ENCODE data around the gene EIF2B2.
"Not testable (repeated sequence)": the region's sequence is repeated elsewhere in the genome, so short reads cannot be mapped to it uniquely, and the experiment has no call there.

Gene EIF2B2

DNA sequence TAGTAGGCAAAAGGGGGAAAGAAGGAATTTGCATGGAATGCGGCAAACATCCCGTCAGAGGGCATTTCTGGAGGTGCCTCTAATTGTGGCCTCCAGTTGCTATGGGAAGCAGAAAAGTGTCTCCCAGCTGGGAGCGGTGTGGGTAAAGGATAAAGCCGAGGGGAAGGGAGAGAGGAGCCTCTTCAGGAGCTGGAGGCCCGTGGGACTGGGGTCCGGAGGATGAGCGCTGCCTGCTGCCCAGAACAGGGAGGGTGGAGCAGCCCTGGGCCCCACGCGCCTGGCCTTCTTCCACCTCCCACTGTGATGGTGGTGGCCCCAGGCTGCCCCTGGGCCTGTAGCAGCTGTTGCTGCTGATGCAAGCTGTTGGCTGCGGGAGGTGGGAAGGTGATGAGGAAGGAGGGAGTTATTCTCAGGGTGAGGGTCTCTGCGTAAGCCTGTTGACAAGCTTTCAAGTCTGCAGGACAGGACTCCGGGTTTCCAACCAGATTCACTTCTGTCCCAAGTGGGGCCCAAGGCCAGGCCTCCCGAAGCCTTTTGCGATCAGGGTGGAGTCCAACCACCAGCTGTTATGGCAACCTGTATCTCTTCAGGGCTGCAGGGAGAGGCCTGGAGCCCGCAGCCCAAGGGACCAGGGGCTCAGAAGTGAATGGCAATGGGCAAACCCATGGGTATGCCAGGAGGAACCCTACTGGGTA is 28.2 kb upstream of the EIF2B2 start:
- DNase-seq (ENCODE audit: low read depth) = no peak

DNA sequence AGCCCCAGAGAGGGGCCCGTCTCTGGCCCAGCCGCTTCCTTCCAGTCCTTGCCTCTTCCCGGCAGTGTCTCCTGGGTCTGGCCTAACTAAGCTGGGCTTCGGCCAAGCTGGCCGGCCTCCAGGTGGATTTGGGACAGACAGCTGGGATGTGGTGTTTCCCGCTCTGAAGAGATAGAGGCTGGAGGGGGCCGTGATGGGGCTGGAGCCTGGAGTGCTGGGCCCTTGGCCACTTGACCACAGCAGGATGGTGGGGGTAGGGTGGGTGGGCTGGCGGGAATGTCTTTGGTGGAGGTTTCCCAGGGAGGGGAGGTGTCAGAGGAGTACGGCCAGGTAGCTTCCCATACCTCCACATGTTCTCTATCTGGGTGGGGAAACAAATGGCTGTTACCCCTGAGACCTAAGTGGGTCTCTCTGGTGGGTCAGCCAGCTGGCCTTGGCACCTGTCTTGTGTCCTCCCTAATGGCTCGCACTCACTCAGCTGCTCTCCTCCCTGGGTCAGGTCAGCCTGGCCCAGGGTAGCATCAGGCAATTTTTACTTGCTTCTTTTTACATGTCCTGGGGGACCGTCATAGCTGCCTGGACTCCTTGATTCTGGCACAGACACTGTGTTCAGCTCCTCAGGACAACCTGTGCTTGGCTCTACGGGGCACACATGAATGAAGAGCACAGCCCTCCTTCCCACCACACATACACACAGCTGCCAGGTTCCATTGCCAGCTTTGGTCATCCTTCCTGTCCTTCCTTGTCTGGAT is 27.5 kb upstream of the EIF2B2 start:
- no peak for DNase-seq (ENCODE audit: low read depth)

DNA sequence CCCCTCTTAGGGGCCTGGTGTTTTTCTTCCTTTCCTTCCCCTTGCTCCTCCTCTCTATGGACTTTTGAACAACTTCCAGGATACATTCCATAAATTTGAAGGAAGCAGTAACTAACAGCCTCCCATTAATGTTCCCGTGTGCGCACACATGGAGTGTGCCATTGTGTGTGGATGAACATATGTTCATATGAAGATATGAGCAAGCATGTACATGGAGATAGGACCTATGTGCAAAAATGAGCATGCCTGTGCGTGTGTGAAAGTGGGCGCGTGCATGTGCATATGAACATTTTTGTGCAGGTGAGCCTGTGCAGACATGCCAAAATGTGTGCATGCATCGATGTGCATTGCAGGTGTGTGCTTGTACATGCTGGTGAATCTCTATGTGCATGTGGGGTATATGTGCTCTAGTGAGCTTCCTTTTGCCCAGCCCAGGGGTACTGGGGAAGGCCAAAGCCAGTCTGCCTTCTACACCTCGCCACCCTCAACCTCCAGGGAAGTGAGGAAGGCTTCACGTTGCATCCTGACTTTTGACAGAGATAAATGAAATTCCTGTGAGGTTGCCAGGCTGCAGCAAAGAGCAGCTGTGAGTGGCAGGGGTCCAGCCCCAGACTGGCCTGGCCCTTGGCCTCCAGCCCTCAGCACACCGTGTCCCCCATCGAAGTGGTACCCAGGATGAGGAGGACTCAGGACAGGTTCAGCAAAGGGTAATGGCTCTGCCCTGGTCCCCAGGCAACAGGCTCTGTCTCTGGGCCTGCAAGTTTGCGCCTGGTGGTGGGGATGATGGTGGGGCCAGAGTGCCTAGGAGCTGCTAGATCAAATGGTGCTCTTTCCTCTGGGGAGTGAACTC is 26.2 kb upstream of the EIF2B2 start:
- DNase-seq (ENCODE audit: low read depth) = no peak

DNA sequence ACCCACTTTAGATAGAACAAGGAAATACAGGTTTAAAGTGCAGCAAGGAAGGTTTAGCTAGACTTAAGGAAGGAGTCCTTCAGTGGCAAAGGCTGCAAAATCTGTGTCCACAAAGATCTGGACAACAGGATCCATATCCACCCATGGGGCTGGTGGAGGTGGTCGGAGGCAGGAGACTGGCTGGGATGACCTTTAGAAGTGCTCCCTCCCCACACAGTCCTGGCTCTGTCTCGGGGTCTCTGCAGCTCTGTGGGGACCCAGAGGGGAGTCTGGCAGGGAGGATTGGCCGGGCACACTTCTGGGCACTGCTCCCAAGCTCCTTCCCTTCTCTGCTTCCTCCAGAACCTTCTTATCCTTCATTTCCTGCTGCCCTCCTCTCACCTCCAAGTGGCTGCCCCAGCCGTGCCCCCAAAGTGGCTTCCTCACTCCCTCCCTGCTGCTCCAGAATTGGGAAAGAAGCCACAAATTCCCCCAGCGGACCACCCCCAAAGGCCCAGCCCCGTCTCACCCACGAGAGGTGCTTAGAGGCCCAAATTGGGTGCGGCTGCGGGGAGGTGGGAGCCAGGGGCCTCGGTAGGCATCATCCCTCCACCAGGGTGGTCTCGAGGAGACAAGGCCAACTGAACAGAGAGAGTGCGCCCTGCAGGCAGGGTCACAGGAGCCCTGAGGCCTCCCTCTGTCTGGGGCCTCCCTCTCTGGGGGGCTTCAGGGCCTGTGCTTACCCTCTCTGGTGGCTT is 25.4 kb upstream of the EIF2B2 start:
- no peak for DNase-seq (ENCODE audit: low read depth)

DNA sequence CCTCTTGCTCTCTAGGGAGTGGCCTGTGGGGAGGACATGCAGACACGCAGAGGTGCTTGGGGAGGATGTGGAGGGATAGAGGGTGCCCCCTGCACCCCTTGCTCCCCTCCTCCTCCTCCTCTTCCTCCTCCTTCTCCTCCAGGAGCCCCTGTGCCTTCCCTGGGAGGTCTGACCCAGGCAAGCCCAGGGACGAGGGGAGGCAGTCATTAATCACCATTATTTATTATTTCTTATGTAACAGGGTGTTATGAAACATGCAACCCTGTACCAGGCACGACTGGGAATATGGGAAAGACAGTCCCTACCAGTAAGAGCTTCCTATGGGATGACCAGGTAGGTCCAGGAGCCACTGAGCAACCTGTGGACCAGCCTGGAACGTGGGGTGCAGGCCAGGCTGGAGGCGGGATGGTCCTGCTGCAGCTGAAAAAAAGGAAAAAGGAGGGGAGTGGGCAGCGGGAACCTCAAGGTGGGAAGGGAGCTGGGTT is 24.8 kb upstream of the EIF2B2 start:
- no peak for DNase-seq (ENCODE audit: low read depth)

DNA sequence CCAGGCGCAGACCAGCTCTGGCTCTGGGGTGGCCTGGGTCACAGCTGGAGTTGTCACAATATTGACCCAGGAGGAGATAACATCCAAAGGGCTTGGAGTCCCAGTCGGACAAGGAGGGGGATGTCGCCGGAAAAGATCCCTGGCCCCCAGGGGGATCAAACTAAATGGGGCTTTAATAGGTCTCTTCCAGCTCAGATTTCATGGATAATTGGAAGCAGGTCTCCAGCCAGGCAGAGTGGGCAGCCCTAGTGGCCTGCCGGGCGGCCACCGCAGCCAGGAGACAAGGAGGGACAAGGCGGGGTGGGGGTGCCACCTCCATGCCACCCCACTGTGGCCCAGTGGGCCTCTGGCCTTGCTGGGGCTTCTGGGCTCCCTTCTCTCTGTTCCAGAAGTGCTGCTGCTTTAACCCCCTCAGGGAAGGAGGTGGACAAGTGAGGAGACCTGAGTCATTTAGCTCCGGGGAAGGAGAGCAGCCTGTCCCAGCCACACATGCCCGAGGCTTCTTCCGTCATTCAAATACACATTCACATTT is 24.2 kb upstream of the EIF2B2 start:
- no peak for DNase-seq (ENCODE audit: low read depth)

DNA sequence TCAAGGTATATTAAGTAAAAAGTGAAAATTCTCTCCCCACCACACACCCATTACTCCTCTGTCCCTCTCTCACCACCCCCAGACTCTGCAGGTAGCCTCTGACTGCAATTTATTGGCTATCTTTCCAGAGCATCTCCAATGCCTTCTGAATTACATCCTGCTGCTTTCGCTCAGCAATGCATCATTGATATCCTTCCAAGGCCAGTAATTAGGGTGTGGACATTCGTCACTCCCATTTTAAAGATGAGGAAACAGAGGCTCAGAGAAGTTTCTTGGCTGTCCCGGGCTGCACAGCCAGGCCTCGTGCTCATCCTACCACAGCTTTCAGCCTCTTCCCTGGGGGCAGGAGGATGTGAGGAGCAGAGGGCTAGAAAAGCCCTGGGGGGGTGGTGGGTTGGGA is 23.7 kb upstream of the EIF2B2 start:
- DNase-seq (ENCODE audit: low read depth) = no peak

DNA sequence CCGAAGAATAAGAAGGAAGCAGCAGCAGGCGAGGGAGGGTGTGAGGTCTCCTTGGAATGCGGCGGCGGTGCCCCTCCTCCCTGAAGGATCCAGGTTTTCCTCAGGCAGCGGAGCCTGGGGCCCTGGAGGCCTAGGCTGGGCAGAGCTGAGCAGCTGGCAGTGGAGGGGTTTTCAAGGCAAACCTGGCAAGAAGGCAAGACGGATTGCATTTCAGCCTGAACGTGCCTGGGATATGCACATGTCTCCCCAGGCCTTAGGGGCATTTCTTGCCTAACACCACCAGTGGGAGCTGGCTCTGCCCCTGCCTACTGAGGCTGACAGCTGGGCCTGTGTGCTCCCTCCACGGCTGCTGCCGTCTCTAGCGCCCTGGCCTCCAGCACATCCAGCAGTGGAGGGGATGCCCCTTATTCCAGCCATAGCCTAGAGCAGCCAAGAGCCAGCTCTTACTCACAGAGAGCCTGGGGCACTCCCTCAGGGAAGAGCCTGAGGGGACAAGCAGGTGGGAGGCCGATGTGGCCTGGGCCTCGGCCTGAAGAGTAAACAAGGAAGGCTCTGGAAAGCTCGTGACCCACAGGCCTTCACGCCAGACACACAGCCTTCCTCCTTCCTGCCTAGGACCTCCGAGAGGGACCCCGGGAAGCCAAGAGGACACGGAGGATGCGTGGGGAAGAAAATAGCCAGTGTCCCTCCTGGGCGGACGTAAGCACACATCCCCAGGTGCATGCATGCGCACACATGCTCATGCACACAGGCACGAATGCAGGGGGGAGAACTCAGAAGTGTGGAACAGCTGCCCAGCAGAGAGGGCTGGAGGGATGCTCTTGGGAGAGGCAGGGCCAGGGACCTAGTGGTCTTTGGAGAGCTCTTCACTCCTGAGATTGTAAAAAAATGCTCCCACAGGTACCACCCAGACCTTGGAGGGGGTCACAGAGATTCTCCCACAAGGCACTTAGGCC is 23.0 kb upstream of the EIF2B2 start:
- DNase-seq (ENCODE audit: low read depth) = peak; percentile 79

DNA sequence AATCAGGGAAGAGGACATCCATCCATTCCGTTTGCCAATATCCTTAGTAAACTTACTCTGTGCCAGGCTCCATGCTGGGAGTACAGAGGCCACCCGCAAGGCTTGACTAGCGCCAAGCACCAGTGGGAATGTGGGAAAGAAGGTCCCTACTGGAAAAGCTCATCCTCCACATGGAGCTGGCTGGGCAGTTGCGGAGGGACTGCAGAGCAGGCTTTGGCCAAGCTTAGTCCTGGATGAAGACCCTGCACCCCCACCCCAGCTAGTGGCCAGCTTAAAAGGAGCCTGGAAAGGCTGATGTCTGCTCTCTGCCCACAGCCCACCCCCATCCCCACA is 22.4 kb upstream of the EIF2B2 start:
- DNase-seq (ENCODE audit: low read depth) = no peak

DNA sequence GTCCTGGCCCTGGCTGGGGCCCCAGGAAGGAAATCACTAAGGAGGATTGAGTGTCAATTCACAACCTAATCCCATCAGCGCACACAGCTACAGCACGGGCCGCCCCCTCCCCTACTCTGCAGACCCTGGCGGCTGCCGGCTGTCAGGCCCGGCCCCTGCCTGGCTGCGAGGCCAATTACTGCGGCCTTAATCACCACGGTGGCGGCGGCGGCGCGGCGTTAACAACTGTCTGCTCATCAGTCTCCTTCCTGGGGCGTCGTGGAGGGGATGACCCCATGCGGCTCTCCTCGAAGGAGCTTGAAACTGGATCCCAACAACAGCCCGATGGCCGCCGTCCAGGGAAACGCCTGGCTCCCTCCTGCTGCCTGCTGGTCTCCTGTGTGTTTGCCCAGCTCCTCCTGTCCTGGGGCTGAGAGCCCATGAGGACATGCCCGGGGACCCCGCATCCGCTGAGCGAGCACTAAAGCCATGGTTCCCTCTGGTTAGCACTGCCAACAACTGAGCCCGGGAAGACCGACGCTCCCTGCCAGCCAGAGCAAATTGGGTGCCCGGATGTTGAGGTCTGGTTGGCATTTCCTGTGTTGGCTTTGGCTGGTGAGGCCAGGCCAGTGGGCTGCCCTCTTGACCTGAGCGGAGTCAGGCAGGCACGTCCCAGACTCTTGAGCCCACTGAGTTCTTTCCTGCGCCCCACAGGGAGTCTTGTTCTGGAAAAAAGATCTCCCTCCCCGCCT is 21.8 kb upstream of the EIF2B2 start:
- DNase-seq (ENCODE audit: low read depth) = peak; percentile 51

DNA sequence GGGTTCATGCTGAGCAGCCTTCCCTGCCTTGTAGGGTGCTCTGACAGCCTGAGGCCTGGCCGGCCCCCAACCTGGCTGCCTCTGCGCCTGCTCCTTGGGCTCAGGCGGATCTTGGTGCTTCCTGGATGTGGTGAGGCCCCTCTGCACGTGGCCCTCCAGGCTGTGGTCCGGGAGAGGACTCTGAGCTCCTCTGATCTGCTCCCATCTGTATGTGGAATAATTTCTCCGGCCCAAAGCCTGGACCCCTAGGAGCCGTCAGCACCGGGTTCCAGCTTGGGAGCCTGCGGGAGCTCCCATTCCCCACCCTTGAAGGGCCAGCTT is 21.3 kb upstream of the EIF2B2 start:
- no peak for DNase-seq (ENCODE audit: low read depth)

DNA sequence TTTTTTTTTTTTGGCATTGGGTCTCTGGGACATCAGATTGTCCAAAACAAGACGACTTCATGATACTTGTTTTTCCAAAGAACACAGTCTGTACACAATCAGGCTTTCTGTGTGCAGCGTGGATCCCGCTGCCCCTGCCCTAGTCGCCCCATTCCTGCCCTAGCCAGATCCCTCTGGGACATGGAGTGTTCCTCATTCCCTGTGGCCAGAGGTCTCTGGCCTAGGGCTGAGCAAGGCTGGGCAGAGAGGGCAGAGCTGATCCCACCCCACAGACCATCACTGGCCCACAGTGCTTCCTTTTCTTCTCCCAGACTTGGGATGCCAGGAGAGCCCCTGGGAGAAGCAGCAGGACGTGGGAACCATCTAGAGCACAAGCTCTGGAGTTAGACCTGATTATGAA is 20.9 kb upstream of the EIF2B2 start:
- DNase-seq (ENCODE audit: low read depth) = no peak

DNA sequence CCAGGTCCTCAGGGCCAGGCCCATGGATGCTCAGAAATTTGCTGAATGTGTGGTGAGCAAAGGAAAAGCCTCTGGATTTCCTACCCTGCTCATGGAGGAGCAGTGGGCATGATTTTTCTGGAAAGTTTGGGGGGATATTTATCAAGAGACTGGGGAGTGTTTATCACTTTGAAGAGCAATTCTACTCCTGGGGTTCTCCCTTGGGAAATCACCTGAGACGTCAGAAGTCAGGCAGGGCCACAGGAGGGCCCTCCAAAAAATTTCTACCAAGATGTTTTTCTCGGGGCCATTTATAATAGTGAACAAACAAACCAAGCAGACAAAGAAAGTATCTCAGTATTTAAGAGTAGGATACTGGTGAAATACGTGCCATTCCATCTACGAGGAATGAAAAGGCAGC is 20.1 kb upstream of the EIF2B2 start:
- DNase-seq (ENCODE audit: low read depth) = no peak

DNA sequence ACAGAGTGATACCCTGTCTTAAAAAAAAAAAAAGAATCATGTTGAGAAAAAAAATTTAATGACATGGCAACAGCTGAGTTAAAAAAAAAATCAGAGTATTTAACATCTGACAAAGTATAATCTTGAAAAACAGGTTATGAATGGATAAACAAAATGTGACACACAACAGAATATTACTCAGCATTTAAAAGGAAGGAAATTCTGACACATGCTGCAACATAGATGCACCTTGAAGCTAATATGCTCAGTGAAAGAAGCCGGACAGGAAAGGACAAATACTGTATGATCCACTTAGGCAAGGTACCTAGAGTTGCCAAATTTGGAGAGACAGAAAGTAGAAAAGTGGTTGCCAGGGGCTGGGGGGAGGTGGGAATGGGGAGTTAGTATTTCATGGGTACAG is 19.4 kb upstream of the EIF2B2 start:
- DNase-seq (ENCODE audit: low read depth) = no peak

DNA sequence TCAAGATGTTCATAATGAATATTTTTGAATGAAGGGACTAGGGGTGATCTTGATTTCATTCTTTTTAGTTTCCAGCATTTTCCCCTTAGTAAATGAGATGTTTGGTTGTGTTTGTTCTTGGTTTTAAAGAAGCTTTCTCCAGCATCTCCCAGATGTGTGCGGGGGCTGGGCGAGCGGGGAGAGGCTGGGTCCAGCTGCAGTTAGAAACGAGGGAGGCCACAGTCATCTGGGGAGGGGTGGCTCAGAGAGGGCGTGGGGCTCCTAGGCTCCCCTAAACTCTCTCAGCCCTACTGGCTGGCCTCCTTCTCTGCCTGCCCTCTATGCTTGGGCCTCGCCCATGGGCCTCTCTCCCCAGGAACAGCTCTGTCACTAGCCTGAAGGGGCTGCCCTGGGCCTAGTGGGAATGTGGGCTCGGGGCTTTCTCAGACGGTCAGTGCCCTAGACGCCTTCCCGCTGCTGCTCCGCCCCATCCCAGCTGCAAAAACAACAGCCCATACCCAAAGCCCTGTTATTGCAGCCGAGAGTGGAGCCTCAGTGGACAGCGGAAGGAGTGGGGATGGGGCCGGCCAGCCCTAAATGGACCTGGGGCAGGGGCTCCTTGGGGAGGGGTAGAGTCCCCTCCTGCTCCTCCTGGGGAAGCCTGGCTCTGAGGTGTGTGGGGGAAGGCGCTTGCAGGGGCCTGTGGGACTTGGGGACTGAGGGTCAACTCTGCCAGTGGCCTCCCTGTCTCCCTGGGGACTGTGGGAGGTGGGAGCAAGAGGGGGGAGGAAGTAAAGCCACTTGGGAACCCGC is 18.3 kb upstream of the EIF2B2 start:
- DNase-seq (ENCODE audit: low read depth) = no peak

DNA sequence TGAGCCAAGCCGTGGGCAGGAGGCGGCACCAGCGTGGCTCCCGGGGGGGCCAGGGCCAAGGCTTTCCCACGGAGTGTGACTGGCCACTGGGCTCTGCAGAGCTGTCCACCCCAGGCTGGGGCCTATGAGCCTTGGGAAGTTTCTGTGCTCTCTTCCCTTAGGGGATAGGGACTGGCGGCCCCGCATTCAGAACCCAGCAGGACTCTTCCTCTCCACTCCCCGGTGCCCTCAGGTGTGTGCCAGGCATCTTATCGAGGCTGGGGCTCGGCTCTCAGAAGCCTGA is 17.8 kb upstream of the EIF2B2 start:
- no peak for DNase-seq (ENCODE audit: low read depth)

DNA sequence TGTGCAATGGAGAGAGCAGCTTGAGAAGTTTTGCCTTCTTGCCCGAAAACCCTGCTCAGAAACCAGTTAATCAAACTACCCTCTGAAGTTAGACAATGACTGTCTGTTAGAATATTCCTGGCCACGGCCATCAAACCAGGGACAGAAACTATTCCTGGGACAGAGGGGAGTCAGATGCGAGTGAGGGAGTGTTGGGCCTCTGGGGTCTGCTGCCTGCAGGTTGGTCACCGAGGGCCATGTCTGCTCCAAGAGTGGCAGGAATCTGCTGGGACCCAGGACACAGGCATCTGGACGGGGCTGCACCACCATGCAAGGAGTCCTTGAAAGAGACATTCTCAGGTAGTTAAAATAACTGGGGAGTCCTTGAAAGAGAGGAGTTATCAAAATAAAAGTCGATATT is 16.9 kb upstream of the EIF2B2 start:
- DNase-seq (ENCODE audit: low read depth) = no peak

DNA sequence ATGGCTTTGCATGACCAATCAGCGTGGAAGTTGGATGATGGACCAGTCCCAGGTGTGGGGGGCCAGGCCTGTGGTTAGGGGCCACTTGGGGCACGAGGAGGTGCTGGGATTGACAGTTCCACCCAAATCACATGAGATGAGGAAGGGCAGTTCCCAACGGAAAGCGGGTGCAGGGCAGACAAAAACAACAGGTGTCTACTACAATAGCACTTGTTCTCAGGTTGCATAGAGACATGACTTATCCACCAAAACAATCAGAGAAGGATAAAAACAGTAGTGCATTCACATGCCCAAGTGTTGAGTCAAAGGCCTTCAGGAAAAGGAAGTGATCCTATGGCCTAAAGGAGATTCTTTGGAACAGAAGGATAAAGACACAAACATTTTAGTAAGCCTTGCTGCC is 14.6 kb upstream of the EIF2B2 start:
- DNase-seq (ENCODE audit: low read depth) = no peak

DNA sequence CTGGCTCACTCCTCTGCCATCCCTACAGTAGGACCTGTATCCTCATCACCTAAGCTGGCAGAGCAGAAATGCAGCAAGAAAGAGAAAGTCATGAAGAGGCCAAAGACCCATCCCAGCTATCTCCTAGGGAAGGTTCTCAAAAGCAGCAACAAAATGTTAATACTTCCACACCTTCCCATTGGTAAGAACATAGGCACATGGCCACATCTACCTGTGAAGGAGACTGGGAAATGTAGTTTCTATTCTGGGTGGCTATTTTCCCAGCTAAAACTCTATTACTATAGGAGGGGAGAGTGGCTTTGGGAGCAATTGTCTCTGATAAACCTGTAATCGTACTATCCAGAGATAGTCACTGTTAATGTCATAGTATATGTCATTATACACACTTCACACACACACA is 13.7 kb upstream of the EIF2B2 start:
- no peak for DNase-seq (ENCODE audit: low read depth)

DNA sequence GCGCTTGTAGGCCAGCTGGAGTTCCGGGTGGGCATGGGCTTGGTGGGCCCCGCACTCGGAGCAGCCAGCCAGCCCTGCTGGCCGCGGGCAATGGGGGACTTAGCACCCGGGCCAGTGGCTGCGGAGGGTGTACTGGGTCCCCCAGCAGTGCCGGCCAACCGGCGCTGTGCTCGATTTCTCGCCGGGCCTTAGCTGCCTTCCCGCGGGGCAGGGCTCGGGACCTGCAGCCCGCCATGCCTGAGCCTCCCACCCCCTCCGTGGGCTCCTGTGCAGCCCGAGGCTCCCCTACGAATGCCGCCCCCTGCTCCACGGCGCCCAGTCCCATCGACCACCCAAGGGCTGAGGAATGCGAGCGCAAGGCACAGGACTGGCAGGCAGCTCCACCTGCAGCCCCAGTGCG is 8.5 kb upstream of the EIF2B2 start:
- not testable (repeated sequence) for DNase-seq (ENCODE audit: low read depth)
